Stimulated activated CD4-positive, alpha-beta T cell treated with anti-CD3 and anti-CD28 coated beads, Interleukin-1b, Interleukin-23, amount 100 ng/mL, for 48 hours (primary cell): ENCODE results near the gene ZNF814.
A peak's percentile ranks its signal among the peaks of the same experiment; 100 is the strongest.
"Not testable (repeated sequence)": the region's sequence is repeated elsewhere in the genome, so short reads cannot be mapped to it uniquely, and the experiment has no call there.

Experiments
- DNase-seq: peaks from one replicate; pipeline ENCODE4 v3.0.0-alpha.2; 2020

ZNF814 gene

GRCh38 chr19:57888560-57889231 is at the start of gene ZNF814:
TSS of gene ZNF814 (minus strand) at chr19:57889037. CDS start at chr19:57888802, 235 bp downstream.
- peak; percentile 86 for DNase-seq

GRCh38 chr19:57935731-57936130 is 46.9 kb upstream of the ZNF814 start:
- DNase-seq: no peak

GRCh38 chr19:57934820-57935665 is 46.2 kb upstream of the ZNF814 start, which contains the start of gene ZNF418:
TSS of gene ZNF418 (minus strand) at chr19:57935402. CDS start at chr19:57933822, 1,580 bp downstream.
- DNase-seq: peak; percentile 46

- no peak for DNase-seq
Measured at GRCh38 chr19:57927587-57927986, 38.8 kb upstream of the ZNF814 start.

GRCh38 chr19:57916168-57916995 is 27.5 kb upstream of the ZNF814 start, which contains the start of gene ZNF417:
TSS of gene ZNF417 (minus strand) at chr19:57916592. CDS start at chr19:57916411, 181 bp downstream.
- peak; percentile 86 for DNase-seq

GRCh38 chr19:57914531-57914930 is 25.7 kb upstream of the ZNF814 start:
- no peak for DNase-seq

- DNase-seq: no peak
Measured at GRCh38 chr19:57907394-57907793, 18.6 kb upstream of the ZNF814 start.

GRCh38 chr19:57905258-57905657 is 16.4 kb upstream of the ZNF814 start:
- no peak for DNase-seq

- DNase-seq: no peak
Measured at GRCh38 chr19:57903618-57904184, 14.9 kb upstream of the ZNF814 start.

GRCh38 chr19:57900311-57900710 is 11.5 kb upstream of the ZNF814 start:
- DNase-seq: no peak

GRCh38 chr19:57890706-57891105 is 1.9 kb upstream of the ZNF814 start:
- not testable (repeated sequence) for DNase-seq

GRCh38 chr19:57888107-57888559 is 704 bp downstream of the ZNF814 start:
- DNase-seq: no peak

GRCh38 chr19:57887195-57887941 is 1.5 kb downstream of the ZNF814 start:
- no peak for DNase-seq

GRCh38 chr19:57886046-57886445 is 2.8 kb downstream of the ZNF814 start:
- no peak for DNase-seq

GRCh38 chr19:57873883-57874799 is 14.7 kb downstream of the ZNF814 start:
- not testable (repeated sequence) for DNase-seq

GRCh38 chr19:57872450-57872849 is 16.4 kb downstream of the ZNF814 start:
- no peak for DNase-seq

GRCh38 chr19:57870225-57870624 is 18.6 kb downstream of the ZNF814 start:
- DNase-seq: no peak

- DNase-seq: not testable (repeated sequence)
Measured at GRCh38 chr19:57869655-57870054, 19.2 kb downstream of the ZNF814 start.

- DNase-seq: no peak
Measured at GRCh38 chr19:57867868-57868492, 20.9 kb downstream of the ZNF814 start.

- DNase-seq: not testable (repeated sequence)
Measured at GRCh38 chr19:57862351-57862750, 26.5 kb downstream of the ZNF814 start.
